ENCODE results near the gene OPHN1. TPM values are rescaled to one million over a fixed set of nuclear protein-coding genes. Genes with fewer than 3 reads are reported as not detected.

The OPHN1 gene
- total RNA-seq, 4 donors from 2014 or later, result 6.9 to 14.0 (median 10.2) TPM

- H3K9me3 ChIP-seq, result no peaks in the 10 kb centered on the region
- H3K4me3 ChIP-seq, result no peak overlapping the region
- TF ChIP-seq POLR2AphosphoS5 (IDR thresholded peaks at IDR 0.05) (no peak), CTCF (IDR thresholded peaks at IDR 0.05) (peak in 2 of 4 experiments; percentile 32 to 34), POLR2A (IDR thresholded peaks at IDR 0.05) (no peak)
- H3K4me1 ChIP-seq, result no peaks in the 10 kb centered on the region
- WGBS, 2 donors (ENCODE audit: low coverage in 1 of 2), result 44 to 45% methylated on average over 4 of the region's 4 CpGs
- H3K27ac ChIP-seq, result no peak overlapping the region
- ATAC-seq, result no peak
- H3K36me3 ChIP-seq, result no peaks in the 10 kb centered on the region
- H3K27me3 ChIP-seq, result no peaks in the 10 kb centered on the region
Observed at GRCh38 chrX:68183612-68184214, 249.6 kb downstream of the OPHN1 start.

GRCh38 chrX:68180579-68180978 is 252.7 kb downstream of the OPHN1 start:
- H3K27me3 ChIP-seq, result no peaks in the 10 kb centered on the region
- no peaks in the 10 kb centered on the region for H3K4me1 ChIP-seq
- WGBS, 2 donors (ENCODE audit: low coverage in 1 of 2), result 81% methylated on average over 2 of the region's 2 CpGs
- no peak for ATAC-seq
- no peak overlapping the region for H3K27ac ChIP-seq
- no peaks in the 10 kb centered on the region for H3K9me3 ChIP-seq
- no peaks in the 10 kb centered on the region for H3K36me3 ChIP-seq
- no peak for TF ChIP-seq POLR2A (IDR thresholded peaks at IDR 0.05)
- no peak for TF ChIP-seq EP300 (IDR thresholded peaks at IDR 0.05)
- no peak for TF ChIP-seq POLR2AphosphoS5 (IDR thresholded peaks at IDR 0.05)
- TF ChIP-seq CTCF (IDR thresholded peaks at IDR 0.05), result no peak
- H3K4me3 ChIP-seq, result no peak overlapping the region

- Histone ChIP-seq H3K9me3 (no peaks in the 10 kb centered on the region), H3K4me3 (no peak overlapping the region), H3K27ac (no peak overlapping the region), H3K27me3 (no peaks in the 10 kb centered on the region), H3K4me1 (no peaks in the 10 kb centered on the region), H3K36me3 (no peaks in the 10 kb centered on the region)
- TF ChIP-seq CTCF (IDR thresholded peaks at IDR 0.05) (no peak), EP300 (IDR thresholded peaks at IDR 0.05) (no peak), POLR2AphosphoS5 (IDR thresholded peaks at IDR 0.05) (no peak), POLR2A (IDR thresholded peaks at IDR 0.05) (no peak)
- WGBS, 2 donors (ENCODE audit: low coverage in 1 of 2), result 73 to 100% methylated on average over 1 of the region's 1 CpG
- ATAC-seq, result no peak
Observed at GRCh38 chrX:68179355-68179754, 253.9 kb downstream of the OPHN1 start.

GRCh38 chrX:68177542-68177941 is 255.8 kb downstream of the OPHN1 start:
- no peak for ATAC-seq
- 58 to 60% methylated on average over 2 to 3 of the region's 4 CpGs for WGBS, 2 donors (ENCODE audit: low coverage in 1 of 2)
- TF ChIP-seq EP300 (IDR thresholded peaks at IDR 0.05), result no peak
- TF ChIP-seq POLR2A (IDR thresholded peaks at IDR 0.05), result no peak
- no peak for TF ChIP-seq POLR2AphosphoS5 (IDR thresholded peaks at IDR 0.05)
- TF ChIP-seq CTCF (IDR thresholded peaks at IDR 0.05), result no peak
- Histone ChIP-seq H3K4me1 (no peaks in the 10 kb centered on the region), H3K27ac (no peak overlapping the region), H3K27me3 (no peaks in the 10 kb centered on the region), H3K36me3 (no peaks in the 10 kb centered on the region), H3K4me3 (no peak overlapping the region), H3K9me3 (no peaks in the 10 kb centered on the region)

GRCh38 chrX:68175562-68175961 is 257.7 kb downstream of the OPHN1 start:
- peak; percentile 51 for ATAC-seq
- TF ChIP-seq POLR2A (IDR thresholded peaks at IDR 0.05) (no peak), EP300 (IDR thresholded peaks at IDR 0.05) (no peak), CTCF (IDR thresholded peaks at IDR 0.05) (no peak), POLR2AphosphoS5 (IDR thresholded peaks at IDR 0.05) (no peak)
- Histone ChIP-seq H3K27me3 (no peaks in the 10 kb centered on the region), H3K4me3 (no peak overlapping the region), H3K9me3 (no peaks in the 10 kb centered on the region), H3K36me3 (no peaks in the 10 kb centered on the region), H3K27ac (no peak overlapping the region), H3K4me1 (no peaks in the 10 kb centered on the region)
- WGBS, 2 donors (ENCODE audit: low coverage in 1 of 2), result 45 to 100% methylated on average over 1 to 3 of the region's 3 CpGs

Data from gastroesophageal sphincter (tissue), 4 donors.